ENCODE results near the gene ASB2.

Gene ASB2

DNA sequence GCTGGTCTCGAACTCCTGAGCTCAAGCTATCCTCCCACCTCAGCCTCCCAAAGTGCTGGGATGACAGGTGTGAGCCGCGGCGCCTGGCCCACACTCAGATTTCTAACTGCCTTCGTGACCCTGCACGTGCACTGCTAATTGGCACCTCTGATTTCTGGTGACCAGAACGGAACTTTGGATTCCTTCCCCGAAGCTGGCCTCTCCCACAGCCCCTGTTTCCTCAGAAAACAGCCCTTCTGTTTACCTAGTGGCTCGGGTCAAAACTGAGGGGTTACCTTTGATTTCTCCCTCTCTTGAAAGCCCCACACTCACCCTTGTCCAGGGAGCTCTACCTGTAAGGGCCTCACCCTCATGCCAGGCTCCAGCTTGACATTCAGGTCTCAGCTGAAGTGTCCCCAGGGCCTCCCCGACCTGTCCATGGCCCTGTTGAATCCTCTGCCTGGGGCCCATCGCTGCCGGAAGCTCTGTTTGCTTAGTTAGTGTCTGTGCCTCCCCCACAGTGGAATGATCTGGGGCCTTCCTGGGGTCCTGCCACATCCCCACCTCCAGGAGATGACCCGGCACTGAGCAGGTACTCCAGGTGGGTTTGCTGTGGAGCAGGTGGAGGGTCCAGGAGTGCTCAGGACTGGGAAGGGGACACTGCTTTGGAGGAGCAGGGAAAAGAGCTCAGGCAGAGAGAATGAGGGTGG lies 73.6 kb downstream of the ASB2 start:
- H3K9ac ChIP-seq (ENCODE audit: low read depth, low read length): no peak overlapping the region
- no peaks in the 10 kb centered on the region for H3K27me3 ChIP-seq (ENCODE audit: control insufficient read depth, insufficient read depth, low read length)
- H3K36me3 ChIP-seq (ENCODE audit: insufficient read depth, low read length): no peaks in the 10 kb centered on the region
- H3K4me3 ChIP-seq (ENCODE audit: low read length): no peak overlapping the region
- no peaks in the 10 kb centered on the region for H3K4me1 ChIP-seq (ENCODE audit: control insufficient read depth, insufficient read depth, low read length)
- H3K9me3 ChIP-seq (replicated peaks; ENCODE audit: low read length): no peaks in the 10 kb centered on the region
- no peak overlapping the region for H3K4me2 ChIP-seq (ENCODE audit: low read length)

DNA sequence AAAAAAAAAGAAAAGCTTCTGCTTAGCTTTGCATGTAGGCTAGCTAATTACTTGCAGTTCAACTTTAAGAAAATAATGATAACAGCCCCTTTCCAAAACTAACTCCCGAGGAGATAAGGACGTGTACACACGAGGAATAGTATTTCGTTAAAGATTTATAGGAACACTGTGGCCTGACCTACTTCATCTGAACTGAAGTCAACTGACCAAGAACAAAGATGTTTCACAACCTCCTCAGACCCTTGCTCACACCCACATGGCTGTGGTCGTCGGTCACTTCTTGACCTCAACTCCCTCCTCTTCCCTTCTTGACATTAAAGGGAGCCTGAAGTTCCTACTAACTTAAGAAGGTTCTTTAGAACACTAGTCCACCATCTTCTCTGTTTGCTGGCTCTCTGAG lies 74.6 kb downstream of the ASB2 start:
- H3K4me1 ChIP-seq (ENCODE audit: control insufficient read depth, insufficient read depth, low read length): no peaks in the 10 kb centered on the region
- H3K36me3 ChIP-seq (ENCODE audit: insufficient read depth, low read length): no peaks in the 10 kb centered on the region
- no peak overlapping the region for H3K9ac ChIP-seq (ENCODE audit: low read depth, low read length)
- H3K27me3 ChIP-seq (ENCODE audit: control insufficient read depth, insufficient read depth, low read length): no peaks in the 10 kb centered on the region
- no peak overlapping the region for H3K4me2 ChIP-seq (ENCODE audit: low read length)
- no peaks in the 10 kb centered on the region for H3K9me3 ChIP-seq (replicated peaks; ENCODE audit: low read length)
- H3K4me3 ChIP-seq (ENCODE audit: low read length): no peak overlapping the region

DNA sequence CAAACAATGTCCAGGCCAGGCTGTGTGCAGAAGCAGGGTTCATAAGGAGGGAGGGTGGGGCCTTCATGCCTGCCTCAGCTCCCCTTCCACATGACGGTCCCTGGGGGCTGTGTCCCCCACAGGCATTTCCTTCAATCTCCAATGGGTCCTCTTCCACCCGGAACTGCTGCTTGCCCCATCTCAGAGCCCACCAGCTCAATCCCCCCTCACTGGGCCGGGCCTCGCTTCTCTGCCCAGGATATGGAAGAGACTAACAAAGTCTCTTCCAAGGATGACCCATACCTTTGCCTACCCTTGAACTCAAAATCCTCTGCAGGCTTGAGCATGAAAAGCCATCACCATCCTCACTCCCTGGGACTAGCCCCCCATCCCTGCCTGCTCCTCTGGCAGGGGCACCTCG lies 77.6 kb downstream of the ASB2 start:
- Histone ChIP-seq H3K36me3 (ENCODE audit: insufficient read depth, low read length) (no peaks in the 10 kb centered on the region), H3K4me1 (ENCODE audit: control insufficient read depth, insufficient read depth, low read length) (no peaks in the 10 kb centered on the region), H3K9me3 (replicated peaks; ENCODE audit: low read length) (no peaks in the 10 kb centered on the region), H3K9ac (ENCODE audit: low read depth, low read length) (no peak overlapping the region), H3K4me3 (ENCODE audit: low read length) (no peak overlapping the region), H3K27me3 (ENCODE audit: control insufficient read depth, insufficient read depth, low read length) (no peaks in the 10 kb centered on the region), H3K4me2 (ENCODE audit: low read length) (no peak overlapping the region)

DNA sequence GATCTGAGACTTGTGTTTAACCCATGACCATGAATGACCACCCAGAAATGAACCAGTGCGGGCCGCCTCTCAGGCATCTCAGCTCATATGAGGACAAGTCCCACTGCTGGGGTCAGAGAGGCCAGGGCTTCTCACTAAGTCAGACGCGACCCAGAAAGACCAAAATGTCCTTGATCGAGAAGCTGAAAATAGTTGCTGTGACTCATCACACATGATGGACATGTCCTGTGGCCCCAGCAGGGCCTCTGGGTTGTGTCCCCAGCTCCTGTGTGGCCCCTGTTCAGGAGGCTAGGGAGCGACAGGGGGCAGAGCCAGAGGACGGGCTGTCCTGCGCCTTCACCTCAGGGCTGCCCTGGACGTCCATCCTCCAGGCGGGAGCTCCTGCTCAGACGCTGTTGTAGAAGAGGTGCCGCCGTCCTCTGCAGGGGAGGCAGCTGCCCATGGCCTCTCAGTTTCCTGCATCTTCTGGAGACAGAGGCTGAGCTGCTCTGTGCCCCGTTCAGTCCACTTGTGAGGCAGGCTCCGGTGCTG lies 78.2 kb downstream of the ASB2 start:
- Histone ChIP-seq H3K4me1 (ENCODE audit: control insufficient read depth, insufficient read depth, low read length) (no peaks in the 10 kb centered on the region), H3K4me3 (ENCODE audit: low read length) (no peak overlapping the region), H3K36me3 (ENCODE audit: insufficient read depth, low read length) (no peaks in the 10 kb centered on the region), H3K27me3 (ENCODE audit: control insufficient read depth, insufficient read depth, low read length) (no peaks in the 10 kb centered on the region), H3K9ac (ENCODE audit: low read depth, low read length) (no peak overlapping the region), H3K9me3 (replicated peaks; ENCODE audit: low read length) (no peaks in the 10 kb centered on the region), H3K4me2 (ENCODE audit: low read length) (no peak overlapping the region)

DNA sequence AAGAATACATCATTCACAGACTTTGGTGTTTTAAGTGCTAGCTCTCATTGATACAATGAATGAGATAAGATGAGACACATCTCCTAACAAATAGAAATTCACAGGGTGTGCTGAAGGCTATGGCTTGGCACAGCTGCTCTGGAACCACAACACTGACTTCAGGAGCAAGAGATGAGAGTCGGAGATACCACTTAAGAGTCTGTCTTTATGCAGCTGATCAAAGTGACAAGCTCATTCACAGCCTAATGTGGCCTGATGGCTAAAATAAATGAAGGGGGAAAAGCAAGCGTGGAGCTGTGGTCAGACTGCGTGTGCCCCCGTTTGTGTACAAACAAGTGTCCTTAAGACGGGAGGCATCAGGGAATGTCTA lies 78.9 kb downstream of the ASB2 start:
- no peak overlapping the region for H3K4me3 ChIP-seq (ENCODE audit: low read length)
- H3K27me3 ChIP-seq (ENCODE audit: control insufficient read depth, insufficient read depth, low read length): no peaks in the 10 kb centered on the region
- no peak overlapping the region for H3K9ac ChIP-seq (ENCODE audit: low read depth, low read length)
- H3K4me2 ChIP-seq (ENCODE audit: low read length): no peak overlapping the region
- H3K36me3 ChIP-seq (ENCODE audit: insufficient read depth, low read length): no peaks in the 10 kb centered on the region
- H3K9me3 ChIP-seq (replicated peaks; ENCODE audit: low read length): no peaks in the 10 kb centered on the region
- H3K4me1 ChIP-seq (ENCODE audit: control insufficient read depth, insufficient read depth, low read length): no peaks in the 10 kb centered on the region

DNA sequence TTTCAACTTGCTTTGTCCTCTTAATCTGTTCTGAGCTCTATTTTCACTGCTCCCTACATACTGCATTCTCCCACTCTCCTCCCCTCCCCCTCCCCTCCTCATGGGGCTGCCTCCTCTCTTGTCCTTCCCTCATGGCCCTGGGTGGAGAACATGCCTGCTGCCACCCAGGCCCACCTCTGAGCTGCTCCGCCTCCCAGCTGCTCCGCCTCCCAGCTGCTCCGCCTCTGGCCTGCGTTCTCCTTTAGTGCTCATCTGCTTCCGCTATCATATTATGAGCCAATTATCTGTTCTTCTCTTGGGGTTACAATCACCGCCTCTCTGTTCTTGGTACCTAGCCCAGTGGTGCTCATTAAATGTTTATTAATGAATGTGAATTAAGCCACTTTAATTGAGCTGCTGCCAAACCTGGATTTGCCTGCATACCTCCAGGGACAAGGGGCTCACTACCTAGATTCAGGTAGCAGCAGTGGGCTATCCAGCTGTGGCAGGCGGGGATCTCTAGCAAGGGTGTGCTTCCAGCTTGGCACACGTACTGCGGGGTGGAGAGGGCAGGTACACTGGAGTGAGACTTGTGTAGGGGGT lies 81.3 kb downstream of the ASB2 start:
- no peaks in the 10 kb centered on the region for H3K27me3 ChIP-seq (ENCODE audit: control insufficient read depth, insufficient read depth, low read length)
- no peaks in the 10 kb centered on the region for H3K9me3 ChIP-seq (replicated peaks; ENCODE audit: low read length)
- no peak overlapping the region for H3K4me2 ChIP-seq (ENCODE audit: low read length)
- no peaks in the 10 kb centered on the region for H3K36me3 ChIP-seq (ENCODE audit: insufficient read depth, low read length)
- H3K9ac ChIP-seq (ENCODE audit: low read depth, low read length): no peak overlapping the region
- no peaks in the 10 kb centered on the region for H3K4me1 ChIP-seq (ENCODE audit: control insufficient read depth, insufficient read depth, low read length)
- H3K4me3 ChIP-seq (ENCODE audit: low read length): no peak overlapping the region

DNA sequence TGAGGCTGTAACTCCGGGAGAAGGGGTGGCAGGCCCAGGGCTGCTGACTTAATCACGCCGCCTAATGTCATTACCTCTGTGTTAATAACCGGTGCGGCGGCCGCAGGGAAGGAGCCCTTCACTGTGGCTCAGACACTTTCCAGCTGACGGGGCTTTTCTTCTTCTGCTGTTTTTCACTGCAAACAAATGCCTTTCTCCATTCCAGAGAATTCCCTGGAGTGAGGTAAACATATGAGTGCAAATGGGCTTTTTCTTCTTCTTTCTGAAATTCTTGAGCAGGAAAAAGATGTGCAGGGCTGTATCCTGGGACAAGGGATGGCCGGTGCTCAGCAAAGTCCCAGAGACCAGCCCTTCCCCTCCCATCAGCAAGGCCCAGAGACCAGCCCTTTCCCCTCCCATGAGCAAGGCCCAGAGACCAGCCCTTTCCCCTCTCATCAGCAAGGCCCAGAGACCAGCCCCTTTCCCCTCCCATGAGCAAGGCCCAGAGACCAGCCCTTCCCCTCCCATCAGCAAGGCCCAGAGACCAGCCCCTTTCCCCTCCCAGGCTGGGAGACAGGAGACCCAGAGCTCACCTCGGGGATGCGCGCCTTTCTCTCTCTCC lies 82.6 kb downstream of the ASB2 start:
- Histone ChIP-seq H3K4me1 (ENCODE audit: control insufficient read depth, insufficient read depth, low read length) (no peaks in the 10 kb centered on the region), H3K9ac (ENCODE audit: low read depth, low read length) (no peak overlapping the region), H3K9me3 (replicated peaks; ENCODE audit: low read length) (no peaks in the 10 kb centered on the region), H3K27me3 (ENCODE audit: control insufficient read depth, insufficient read depth, low read length) (no peaks in the 10 kb centered on the region), H3K4me3 (ENCODE audit: low read length) (no peak overlapping the region), H3K36me3 (ENCODE audit: insufficient read depth, low read length) (no peaks in the 10 kb centered on the region), H3K4me2 (ENCODE audit: low read length) (no peak overlapping the region)

DNA sequence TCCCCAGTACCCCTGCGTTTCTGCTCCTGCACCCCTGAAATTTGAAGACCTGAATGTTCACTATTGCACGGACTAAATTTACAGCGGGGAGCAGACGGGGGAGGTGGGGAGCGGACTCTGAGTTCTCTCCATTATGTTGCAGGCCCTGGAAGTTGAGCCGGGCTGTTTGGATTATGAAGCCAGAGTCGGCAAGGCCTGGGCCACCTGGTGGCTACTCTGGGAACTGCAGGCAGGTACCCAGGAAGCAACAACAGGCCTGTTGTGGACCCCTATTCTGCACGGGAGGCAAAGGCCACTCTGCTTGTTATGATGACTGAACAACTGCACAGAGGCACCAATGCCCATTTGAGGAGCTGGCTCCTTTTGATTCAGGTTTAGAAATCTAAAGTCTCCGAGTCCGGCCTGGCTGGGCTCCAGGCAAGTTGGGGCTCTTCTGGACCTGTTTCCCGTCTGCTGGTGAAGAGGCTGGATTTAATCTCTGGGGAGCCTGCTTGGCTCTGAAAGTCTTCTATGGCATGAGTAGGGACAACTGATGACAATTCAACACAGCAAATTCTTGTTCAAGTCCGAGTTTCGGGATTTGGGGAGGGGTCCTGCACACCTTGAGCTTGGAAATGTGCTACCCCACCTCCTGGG lies 83.3 kb downstream of the ASB2 start:
- H3K4me2 ChIP-seq (ENCODE audit: low read length): no peak overlapping the region
- H3K27me3 ChIP-seq (ENCODE audit: control insufficient read depth, insufficient read depth, low read length): no peaks in the 10 kb centered on the region
- no peaks in the 10 kb centered on the region for H3K4me1 ChIP-seq (ENCODE audit: control insufficient read depth, insufficient read depth, low read length)
- H3K4me3 ChIP-seq (ENCODE audit: low read length): no peak overlapping the region
- H3K9ac ChIP-seq (ENCODE audit: low read depth, low read length): no peak overlapping the region
- no peaks in the 10 kb centered on the region for H3K36me3 ChIP-seq (ENCODE audit: insufficient read depth, low read length)
- no peaks in the 10 kb centered on the region for H3K9me3 ChIP-seq (replicated peaks; ENCODE audit: low read length)

DNA sequence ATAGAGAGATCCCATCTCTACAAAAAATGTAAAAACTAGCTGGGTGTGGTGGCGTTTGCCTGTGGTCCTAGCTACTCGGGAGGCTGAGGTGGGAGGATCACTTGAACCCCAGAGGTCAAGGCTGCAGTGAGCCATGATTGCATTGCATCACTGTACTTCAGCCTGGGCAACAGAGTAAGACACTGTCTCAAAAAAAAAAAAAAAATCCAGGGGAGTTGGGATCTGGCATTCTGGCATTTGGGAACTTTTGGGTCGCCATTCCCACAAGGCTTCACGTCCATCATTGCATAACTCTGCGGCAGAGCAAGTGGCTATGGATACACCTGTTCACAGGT lies 83.9 kb downstream of the ASB2 start:
- Histone ChIP-seq H3K9me3 (replicated peaks; ENCODE audit: low read length) (no peaks in the 10 kb centered on the region), H3K9ac (ENCODE audit: low read depth, low read length) (no peak overlapping the region), H3K4me1 (ENCODE audit: control insufficient read depth, insufficient read depth, low read length) (no peaks in the 10 kb centered on the region), H3K36me3 (ENCODE audit: insufficient read depth, low read length) (no peaks in the 10 kb centered on the region), H3K27me3 (ENCODE audit: control insufficient read depth, insufficient read depth, low read length) (no peaks in the 10 kb centered on the region), H3K4me3 (ENCODE audit: low read length) (no peak overlapping the region), H3K4me2 (ENCODE audit: low read length) (no peak overlapping the region)

DNA sequence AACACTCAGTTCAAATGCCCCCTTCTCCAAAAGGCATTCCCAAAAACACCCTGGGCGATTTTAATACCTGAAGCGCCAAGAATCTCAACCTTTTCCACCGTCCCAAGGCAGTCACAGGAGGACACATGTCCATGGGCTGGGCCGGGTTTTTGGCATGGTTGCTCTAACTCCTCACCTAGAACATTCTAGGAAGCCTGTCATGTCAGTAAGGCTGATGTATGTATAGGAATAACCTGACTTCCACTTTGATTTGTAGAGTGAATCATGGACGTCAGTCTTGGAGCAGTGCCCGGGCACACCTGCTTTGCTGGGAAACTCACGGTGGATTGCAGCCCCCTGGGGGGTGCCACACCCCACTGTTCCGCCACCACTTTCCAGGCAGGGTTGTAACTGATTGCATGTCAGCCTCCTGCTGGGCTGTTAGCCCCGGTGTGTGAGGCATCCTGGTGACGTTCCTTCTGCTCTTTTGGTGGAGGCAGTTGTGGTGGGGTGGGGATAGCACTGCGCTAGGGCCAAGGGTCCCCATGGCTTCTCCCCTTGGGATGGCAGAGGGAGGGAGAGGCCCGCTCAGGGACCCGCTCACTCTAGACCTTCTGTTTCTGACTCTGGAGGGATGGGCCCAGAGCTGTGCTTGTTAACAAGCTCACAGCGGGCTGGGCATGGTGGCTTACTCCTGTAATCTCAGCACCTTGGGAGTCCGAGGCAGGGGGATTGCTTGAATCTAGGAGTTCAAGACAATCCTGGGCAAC lies 84.4 kb downstream of the ASB2 start:
- Histone ChIP-seq H3K9me3 (replicated peaks; ENCODE audit: low read length) (no peaks in the 10 kb centered on the region), H3K4me3 (ENCODE audit: low read length) (no peak overlapping the region), H3K27me3 (ENCODE audit: control insufficient read depth, insufficient read depth, low read length) (no peaks in the 10 kb centered on the region), H3K4me1 (ENCODE audit: control insufficient read depth, insufficient read depth, low read length) (no peaks in the 10 kb centered on the region), H3K4me2 (ENCODE audit: low read length) (no peak overlapping the region), H3K9ac (ENCODE audit: low read depth, low read length) (no peak overlapping the region), H3K36me3 (ENCODE audit: insufficient read depth, low read length) (no peaks in the 10 kb centered on the region)

DNA sequence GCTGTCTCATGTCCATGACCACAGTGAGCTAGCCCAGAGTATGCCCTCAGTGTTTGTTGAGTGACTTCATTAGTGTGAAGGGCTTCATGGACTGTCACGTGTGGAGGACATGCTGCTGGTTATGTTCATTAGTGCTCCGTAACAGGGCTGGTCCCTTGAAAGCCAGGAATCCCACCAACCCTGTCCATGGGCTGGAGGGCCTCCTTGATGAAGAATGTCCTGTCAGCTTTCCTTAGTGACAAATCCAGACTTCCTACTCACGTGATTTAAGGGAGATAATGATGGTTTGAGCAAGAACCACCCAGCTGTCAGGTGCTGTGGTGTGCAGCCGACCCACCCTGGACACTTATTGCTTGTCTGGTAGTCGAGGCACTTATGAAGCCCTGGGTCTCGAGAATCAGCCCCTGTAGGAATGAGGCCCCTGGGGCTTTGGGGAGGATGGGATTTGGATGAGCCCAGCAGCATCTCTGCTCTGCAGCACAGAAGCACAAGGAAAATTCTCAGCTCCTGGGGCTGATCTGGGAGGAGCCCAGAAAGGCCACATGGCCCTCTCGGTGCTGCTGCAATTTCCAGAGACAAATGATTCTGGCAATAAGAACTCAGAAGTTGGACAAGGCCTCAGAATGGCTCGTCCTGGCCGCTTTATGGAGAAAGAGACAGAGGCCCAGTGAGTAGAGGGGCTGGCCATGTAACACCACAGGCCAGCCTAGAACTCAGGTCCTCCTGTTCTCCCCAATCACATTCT lies 86.5 kb downstream of the ASB2 start:
- no peaks in the 10 kb centered on the region for H3K4me1 ChIP-seq (ENCODE audit: control insufficient read depth, insufficient read depth, low read length)
- no peaks in the 10 kb centered on the region for H3K9me3 ChIP-seq (replicated peaks; ENCODE audit: low read length)
- no peaks in the 10 kb centered on the region for H3K27me3 ChIP-seq (ENCODE audit: control insufficient read depth, insufficient read depth, low read length)
- H3K4me3 ChIP-seq (ENCODE audit: low read length): no peak overlapping the region
- H3K4me2 ChIP-seq (ENCODE audit: low read length): no peak overlapping the region
- no peak overlapping the region for H3K9ac ChIP-seq (ENCODE audit: low read depth, low read length)
- no peaks in the 10 kb centered on the region for H3K36me3 ChIP-seq (ENCODE audit: insufficient read depth, low read length)

Data from skeletal muscle satellite cell (primary cell).